Amniotic epithelial cell (primary cell): ENCODE measurements around the gene RPS2.
A peak's percentile ranks its signal among the peaks of the same experiment; 100 is the strongest.
"Not testable (repeated sequence)": the region's sequence is repeated elsewhere in the genome, so short reads cannot be mapped to it uniquely, and the experiment has no call there.

Source experiments
- DNase-seq: peaks from one replicate; pipeline ENCODE4 v3.0.0-alpha.2; 2010; ENCODE audit warnings: low read depth

Gene RPS2

GRCh38 chr16:1962161-1963153, 2.2 kb downstream of the RPS2 start:
- DNase-seq = not testable (repeated sequence)

GRCh38 chr16:1961651-1962067, 3.0 kb downstream of the RPS2 start:
- DNase-seq = no peak

- DNase-seq = peak; percentile 43
Measured at GRCh38 chr16:1960665-1961630, 3.7 kb downstream of the RPS2 start.

GRCh38 chr16:1959269-1960039, 5.2 kb downstream of the RPS2 start, which contains the start of gene NDUFB10:
TSS of gene NDUFB10 (plus strand) at chr16:1959538. CDS start at chr16:1959625, 87 bp downstream.
- peak; percentile 86 for DNase-seq

- no peak for DNase-seq
Measured at GRCh38 chr16:1958715-1959268, 5.8 kb downstream of the RPS2 start.

GRCh38 chr16:1958143-1958491, 6.5 kb downstream of the RPS2 start:
- DNase-seq = not testable (repeated sequence)

- not testable (repeated sequence) for DNase-seq
Measured at GRCh38 chr16:1957434-1958142, 7.0 kb downstream of the RPS2 start.

GRCh38 chr16:1953734-1954133, 10.9 kb downstream of the RPS2 start:
- no peak for DNase-seq

GRCh38 chr16:1950559-1950958, 14.1 kb downstream of the RPS2 start:
- DNase-seq = no peak

- no peak for DNase-seq
Measured at GRCh38 chr16:1950047-1950446, 14.6 kb downstream of the RPS2 start.

- no peak for DNase-seq
Measured at GRCh38 chr16:1949507-1949906, 15.1 kb downstream of the RPS2 start.

- DNase-seq = no peak
Measured at GRCh38 chr16:1947369-1947670, 17.3 kb downstream of the RPS2 start.

GRCh38 chr16:1946495-1947368, 17.9 kb downstream of the RPS2 start:
- no peak for DNase-seq

- DNase-seq = no peak
Measured at GRCh38 chr16:1945559-1946391, 18.9 kb downstream of the RPS2 start.

GRCh38 chr16:1944612-1945199, 19.9 kb downstream of the RPS2 start:
- DNase-seq = no peak

GRCh38 chr16:1942810-1943726, 21.6 kb downstream of the RPS2 start, which contains the start of gene MSRB1:
TSS of gene MSRB1 (minus strand) at chr16:1943199. CDS start at chr16:1943156, 43 bp downstream.
- peak; percentile 96 for DNase-seq
